Ishikawa (cell line): ENCODE measurements around the gene ENTREP3.

Source experiments
- CREB1 ChIP-seq: IDR thresholded peaks from 2 replicates; pipeline ENCODE4 v1.6.1; 2012; ENCODE audit warnings: low read depth
- EP300 ChIP-seq: IDR thresholded peaks from 2 replicates; pipeline ENCODE4 v1.6.1; 2012; ENCODE audit warnings: borderline replicate concordance
- NFIC ChIP-seq: IDR thresholded peaks from 2 replicates; pipeline ENCODE4 v1.6.1; 2012
- RAD21 ChIP-seq: IDR thresholded peaks from 2 replicates; pipeline ENCODE4 v1.6.1; 2012; ENCODE audit warnings: low read depth
- TAF1 ChIP-seq: IDR thresholded peaks from 2 replicates; pipeline ENCODE4 v1.6.1; 2012; ENCODE audit warnings: low read depth, mild to moderate bottlenecking
- TF ChIP-seq, protein P1 (sequence below): IDR thresholded peaks from 2 replicates; pipeline ENCODE4 v1.6.1; 2012

DNA sequence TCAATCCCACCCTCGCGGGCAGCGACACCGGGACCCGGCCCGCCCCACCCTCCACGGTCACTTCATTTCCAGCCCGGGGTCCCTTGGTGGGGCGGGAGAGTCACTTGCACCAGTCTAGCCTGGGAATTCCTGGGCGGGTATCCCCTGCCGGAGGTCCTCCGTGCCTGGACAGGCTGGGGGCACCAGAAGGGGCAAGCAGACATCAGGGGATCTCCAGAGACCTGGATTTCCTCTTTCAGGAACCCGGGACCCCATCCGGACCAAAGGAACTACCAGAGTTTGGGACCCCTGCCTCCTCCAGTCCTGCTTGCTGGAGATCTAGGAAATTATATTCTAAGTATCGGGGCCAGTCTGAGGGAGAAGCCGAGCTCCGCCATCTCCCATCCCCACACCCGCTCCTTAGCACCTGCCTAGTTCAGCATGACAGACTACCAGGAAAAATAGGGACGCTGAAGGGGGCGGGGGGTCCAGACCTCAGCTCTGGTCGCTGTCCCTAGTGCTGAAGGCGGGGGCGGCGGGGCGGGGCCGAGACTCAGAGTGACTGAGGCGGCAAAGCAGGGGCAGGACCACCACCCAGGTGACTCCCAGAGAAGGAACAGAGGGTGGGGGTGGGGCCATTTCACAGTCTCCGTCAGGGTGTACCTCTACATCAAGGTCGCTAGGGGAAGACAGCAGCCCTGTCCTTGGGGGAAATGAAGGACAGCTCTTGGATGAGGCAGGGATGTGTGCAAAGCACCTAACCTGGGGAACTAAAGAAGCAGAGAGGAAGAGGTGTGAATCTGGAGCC, 22.8 kb upstream of the ENTREP3 start:
- TF ChIP-seq CREB1 (no peak), TAF1 (no peak; the same call in 1 of the 2 replicates), EP300 (no peak), NFIC (no peak), RAD21 (peak; percentile 42; the same call in 1 of the 2 replicates)
- TF ChIP-seq, protein P1, sequence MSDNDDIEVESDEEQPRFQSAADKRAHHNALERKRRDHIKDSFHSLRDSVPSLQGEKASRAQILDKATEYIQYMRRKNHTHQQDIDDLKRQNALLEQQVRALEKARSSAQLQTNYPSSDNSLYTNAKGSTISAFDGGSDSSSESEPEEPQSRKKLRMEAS: 0 out of 2 replicates have a peak, but pooled peaks have one; percentile 17
